GM19395 (cell line): ENCODE measurements around the gene PKD2L1.
A peak's percentile ranks its signal among the peaks of the same experiment; 100 is the strongest.
"Not testable (repeated sequence)": the region's sequence is repeated elsewhere in the genome, so short reads cannot be mapped to it uniquely, and the experiment has no call there.

Experiments
- ATAC-seq: cut with Tn5 transposase; IDR thresholded peaks from one replicate; pipeline ENCODE4 v1.9.1; 2021; ENCODE audit warnings: mild to moderate bottlenecking, moderate library complexity; ENCODE audit not compliant: unreplicated experiment

Gene PKD2L1

DNA sequence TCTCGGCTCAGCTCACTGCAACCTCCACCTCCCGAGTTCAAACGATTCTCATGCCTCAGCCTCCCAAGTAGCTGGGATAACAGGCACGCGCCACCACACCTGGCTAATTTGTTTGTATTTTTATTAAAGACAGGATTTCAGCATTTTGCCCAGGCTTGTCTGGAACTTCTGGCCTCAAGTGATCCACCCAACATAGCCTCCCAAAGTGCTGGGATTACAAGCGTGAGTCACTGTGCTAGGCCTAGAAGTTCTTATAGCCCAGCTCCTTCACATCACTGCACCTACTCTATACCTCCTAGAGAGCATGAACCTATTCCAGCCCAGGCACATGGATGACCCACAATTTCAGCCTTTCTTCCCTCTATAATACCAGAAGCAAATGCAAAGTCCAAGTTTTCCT is 42.3 kb downstream of the PKD2L1 start:
- ATAC-seq = no peak

DNA sequence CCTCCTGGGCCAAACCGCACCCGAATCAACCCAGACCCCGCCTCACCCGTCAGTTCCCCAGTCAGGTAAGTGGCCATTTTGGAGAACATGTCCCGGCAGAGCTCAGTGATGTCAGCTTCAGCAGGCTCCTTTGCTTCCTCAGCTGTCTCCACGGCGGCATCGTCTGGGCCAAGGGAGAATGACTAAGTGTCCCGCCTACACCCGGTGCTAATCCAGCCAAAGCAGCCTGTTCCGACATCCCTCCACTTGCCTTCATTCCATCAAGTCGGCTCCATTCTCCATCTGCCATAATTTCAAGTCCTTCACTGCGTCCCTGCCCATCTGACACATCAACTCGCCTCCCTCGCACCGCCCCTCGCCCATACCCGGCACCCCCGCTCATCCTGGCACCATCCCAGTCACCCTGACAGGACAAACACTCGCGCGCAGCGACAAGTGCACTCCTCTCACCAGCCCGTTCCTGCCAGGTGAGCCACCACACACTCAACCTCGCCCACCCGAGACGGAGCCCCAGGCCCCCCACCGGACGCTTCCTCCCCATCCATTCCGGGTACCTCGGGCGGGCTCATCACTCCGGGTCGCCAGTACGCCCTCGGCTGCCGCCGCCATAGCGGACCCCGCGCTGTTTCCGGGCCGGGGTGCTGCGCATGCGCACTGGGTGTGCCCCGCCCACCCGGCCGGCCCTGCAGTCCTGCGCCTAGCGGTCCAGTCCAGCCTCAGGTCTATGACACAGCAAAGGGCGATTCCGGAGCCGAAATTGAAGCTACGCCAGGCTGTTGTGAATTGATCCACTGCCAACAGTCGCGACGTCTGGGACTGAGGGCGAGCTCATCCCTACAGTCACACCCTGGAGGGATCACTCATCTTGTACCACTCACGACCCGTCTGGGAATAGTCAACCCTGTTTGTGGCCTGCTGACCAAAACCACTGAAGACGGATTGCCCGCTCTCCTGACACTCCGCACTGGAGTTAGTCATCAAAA is 43.7 kb downstream of the PKD2L1 start, which contains the start of gene BLOC1S2:
Gene BLOC1S2 (minus strand): TSS at position 630 of the 983 bp plus-strand sequence. CDS start 21 bp downstream, at position 609.
- peak; percentile 90 for ATAC-seq

DNA sequence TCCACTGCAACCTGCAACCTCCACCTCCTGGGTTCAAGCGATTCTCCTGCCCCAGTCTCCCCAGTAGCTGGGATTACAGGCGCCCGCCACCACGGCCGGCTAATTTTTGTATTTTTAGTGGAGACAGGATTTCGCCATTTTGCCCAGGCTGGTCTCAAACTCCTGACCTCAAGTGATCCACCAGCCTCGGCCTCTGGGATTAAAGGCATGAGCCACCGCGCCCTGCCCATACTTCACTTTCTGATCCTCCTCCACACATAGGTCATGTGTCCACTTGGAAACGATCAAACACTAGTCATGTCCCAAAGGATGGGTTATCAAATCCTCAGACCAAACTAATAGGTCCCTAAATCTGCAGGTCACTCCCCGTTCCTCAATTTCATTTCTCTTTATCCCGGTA is 44.7 kb downstream of the PKD2L1 start:
- ATAC-seq = not testable (repeated sequence)

DNA sequence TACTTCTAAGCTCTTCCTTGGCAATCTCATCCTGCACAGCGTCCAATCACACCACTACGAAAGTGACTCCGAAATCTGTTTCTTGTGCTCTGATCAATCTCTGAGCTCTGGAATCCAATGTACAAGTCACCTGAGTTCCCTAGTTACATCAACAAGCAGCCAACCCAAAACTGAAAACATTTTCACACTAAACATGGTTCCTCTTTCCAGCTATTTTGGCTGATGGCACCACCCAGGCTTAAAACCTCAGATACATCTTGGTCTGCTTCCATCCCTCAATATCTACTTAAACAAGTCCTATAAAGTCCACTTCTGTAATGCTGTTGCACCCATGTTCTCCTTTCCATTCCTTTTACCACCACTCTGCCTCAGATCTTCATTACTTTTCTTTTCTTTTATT is 47.1 kb downstream of the PKD2L1 start:
- no peak for ATAC-seq

DNA sequence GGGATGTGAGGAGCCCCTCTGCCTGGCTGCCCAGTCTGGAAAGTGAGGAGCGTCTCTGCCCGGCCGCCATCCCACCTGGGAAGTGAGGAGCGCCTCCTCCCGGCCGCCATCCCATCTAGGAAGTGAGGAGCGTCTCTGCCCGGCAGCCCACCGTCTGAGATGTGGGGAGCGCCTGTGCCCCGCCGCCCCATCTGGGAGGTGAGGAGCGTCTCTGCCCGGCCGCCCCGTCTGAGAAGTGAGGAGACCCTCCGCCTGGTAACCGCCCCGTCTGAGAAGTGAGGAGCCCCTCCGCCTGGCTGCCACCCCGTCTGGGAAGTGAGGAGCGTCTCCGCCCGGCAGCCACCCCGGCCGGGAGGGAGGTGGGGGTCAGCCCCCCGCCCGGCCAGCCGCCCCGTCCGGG is 53.1 kb downstream of the PKD2L1 start:
- not testable (repeated sequence) for ATAC-seq

DNA sequence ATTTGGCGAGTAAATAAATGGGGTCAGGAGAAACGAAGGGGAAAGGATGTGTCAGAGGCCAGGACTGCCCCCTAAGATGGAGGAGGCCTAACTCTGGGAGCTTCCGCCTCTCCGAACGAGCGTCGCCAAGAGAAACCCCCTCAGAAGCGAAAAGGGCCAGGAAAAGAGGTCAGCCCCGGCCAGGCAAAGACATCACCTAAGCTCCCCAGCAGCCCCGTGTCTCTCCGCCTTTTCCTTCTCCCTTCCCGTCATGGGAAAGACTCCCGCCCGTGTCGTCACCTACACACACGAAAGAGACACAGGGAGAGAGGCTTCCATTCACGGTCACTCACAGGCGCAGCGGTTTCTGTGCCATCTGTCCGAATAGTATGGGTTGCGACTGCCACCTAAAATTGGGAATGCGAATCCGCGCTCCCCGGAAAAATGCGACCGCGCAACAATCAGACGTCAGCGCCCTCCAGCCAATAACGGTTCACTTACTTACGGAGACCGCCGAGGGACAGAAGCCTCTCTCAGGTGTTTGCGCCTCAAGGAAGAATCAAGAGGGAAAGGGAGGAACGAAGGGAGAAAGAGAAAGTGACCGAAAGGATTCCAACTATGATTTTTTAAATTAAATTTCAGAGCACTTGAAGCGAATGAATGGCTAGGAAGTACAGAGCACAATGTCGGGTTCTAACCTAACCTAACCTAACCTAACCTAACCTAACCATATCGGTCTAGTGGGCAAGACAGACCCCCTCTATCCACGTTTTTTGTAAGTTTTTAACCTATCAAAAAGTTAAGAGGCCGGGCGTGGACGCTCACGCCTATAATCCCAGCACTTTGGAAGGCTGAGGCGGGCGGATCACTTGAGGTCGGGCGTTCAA is 62.6 kb downstream of the PKD2L1 start, which contains the start of gene CWF19L1:
Gene CWF19L1 (minus strand): TSS at position 400 of the 866 bp plus-strand sequence. CDS start 45 bp downstream, at position 355.
- ATAC-seq = peak; percentile 86

DNA sequence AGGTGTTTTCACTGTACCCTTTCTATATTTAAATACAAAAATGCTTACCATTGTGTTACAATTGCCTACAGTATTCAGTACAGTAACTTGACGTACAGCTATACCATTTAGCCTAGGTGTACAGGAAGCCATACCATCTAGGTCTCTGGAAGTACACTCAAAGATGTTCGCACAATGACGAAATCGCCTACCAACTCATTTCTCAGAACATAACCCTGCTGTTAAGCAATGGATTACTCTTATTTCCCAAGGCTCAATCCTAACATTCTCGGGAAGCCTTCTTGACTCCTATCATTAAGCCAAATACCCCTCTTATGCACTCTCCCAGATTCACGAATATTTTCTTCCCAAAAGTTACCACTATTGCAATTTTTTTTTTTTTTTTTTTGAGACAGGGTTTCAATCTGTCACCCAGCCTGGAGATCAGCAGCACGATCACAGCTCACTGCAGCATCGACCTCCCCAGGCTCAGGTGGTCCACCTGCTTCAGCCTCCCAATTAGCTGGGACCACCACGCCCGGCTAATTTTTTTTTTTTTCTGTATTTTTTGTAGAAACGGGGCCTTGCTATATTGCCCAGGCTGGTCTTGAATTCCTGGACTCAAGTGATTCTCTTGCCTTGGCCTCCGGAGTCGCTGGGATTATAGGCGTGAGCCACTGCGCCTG is 64.1 kb downstream of the PKD2L1 start:
- ATAC-seq = no peak

DNA sequence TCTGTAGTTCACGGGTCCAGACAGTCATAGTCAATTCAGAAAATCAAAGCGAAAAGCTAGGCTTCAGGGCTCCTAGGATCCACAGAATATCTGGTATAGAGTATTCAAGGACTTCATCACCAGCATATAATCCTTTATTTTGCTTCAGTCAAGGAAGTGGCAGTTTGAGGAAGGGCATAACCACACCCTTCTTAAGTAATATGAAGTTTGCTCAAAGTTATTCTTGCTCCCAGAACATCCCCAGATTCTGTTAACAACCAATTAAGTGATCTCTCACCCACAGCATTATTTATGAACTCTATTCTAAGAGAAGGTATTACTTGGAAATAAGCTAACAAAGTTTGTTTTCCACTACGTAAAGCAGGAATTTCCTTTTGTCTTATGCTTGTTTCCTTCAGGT is 75.8 kb downstream of the PKD2L1 start:
- ATAC-seq = no peak

DNA sequence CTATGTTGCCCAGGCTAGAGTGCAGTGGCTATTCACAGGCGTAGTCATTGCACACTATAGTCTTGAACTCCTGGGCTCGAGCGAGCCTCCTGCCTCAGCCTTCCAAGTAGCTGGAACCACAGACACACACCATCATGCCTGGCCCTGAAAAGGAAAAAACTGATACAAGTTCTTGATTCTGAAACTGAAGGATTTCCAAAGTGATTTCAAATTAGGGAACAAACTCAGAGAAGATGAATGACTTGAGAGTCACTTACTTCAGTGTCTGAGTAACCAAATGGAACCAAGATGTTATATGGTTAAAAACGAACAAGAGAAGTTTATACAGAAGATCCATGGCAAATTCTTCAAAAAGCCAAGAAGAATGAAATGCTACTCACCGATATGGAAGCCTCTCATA is 77.0 kb downstream of the PKD2L1 start:
- no peak for ATAC-seq

DNA sequence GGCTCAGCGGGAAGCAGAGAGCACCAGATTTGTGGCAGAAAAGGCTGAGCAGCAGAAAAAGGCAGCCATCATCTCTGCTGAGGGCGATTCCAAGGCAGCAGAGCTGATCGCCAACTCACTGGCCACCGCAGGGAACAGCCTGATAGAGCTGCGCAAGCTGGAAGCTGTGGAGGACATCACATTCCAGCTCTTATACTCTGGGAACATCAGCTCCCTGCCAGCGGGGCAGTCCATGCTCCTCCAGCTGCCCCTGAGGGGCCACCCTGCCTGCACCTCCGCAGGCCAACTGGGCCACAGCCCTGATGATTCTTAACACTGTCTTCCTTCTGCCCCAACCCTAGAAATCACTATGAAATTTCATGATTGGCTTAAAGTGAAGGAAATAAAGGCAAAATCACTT is 81.2 kb downstream of the PKD2L1 start:
- no peak for ATAC-seq

DNA sequence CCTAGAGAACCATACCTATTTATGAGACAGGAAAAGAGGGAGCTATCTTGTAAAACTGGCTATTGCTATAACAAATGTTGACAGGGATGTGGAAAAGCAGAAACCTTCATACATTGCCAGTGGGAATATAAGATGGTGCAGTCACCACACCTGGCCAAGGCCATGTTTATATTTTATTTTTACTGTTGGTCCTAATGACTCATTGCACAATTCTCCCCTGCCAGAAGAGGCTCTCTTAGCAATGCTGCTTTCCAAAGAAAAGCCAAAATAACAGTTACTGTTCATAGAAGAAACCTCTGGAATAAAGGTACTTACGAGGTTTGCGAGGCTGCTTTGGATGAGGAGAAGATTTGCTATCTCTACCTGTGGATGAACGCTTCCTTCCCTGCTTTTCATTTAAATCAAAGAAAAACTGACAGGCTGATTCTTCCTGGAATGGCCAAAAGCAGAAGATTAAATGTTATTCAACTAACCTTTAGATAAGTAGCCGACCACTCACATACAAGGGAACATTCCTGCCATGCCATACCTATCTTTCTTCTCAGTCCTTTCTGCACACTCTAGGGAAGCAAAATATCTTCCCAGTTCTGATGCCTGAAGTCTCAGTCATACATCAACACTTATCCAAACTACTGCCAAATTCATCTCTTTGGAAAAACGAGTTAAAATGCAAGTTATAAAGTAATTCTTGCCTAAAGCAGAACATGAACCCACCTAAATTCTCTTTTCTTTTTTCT is 84.4 kb downstream of the PKD2L1 start:
- ATAC-seq = no peak

DNA sequence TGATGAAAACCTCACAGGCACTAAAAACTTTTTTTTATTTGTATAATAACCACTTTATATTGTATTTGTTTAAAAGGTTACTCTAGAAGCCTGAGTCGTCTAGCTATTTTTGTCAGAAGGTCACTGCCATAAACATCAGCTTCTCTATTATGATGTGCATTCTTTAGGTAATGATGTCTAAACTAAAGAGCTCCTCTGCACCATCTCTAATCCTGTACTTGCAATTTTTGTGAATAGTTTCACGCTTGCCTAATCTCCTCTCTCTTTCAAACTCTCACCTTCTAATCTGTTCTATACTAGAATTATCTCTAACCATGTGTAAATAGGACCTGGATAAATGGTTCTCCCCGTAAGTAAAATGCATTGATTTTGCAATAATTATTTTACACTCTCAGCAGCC is 90.2 kb downstream of the PKD2L1 start:
- ATAC-seq = no peak

DNA sequence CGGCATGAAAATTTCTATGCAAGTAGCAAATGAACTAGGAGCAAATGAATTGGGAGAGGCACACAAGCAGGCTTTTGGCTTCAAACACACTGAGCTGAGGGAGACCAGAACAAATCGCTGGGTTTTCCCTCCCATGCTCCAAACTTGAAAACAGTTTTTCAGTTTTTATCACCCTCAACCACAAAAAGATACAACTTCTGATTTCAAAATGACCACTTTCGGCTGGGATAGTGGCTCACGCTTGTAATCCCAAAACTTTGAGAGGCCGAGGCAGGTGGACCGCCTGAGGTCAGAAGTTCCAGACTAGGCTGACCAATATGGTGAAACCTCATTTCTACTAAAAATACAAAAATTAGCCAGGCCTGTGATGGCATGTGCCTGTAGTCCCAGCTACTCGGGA is 91.6 kb downstream of the PKD2L1 start:
- ATAC-seq = no peak
